Liver (tissue), 3 donors: ENCODE data around the gene TCF7L2.

Experiments
- FOXA2 ChIP-seq: IDR thresholded peaks from 2 replicates; pipeline ENCODE4 v1.6.1; 2016; ENCODE audit warnings: antibody characterized with exemption
- GABPA ChIP-seq, 2 donors: IDR thresholded peaks in 1 of 2; conservative IDR thresholded peaks in 1 of 2; 2 replicates each; pipeline ENCODE4 v1.6.1; 2016; ENCODE audit warnings: antibody characterized with exemption in 2 of 2, mild to moderate bottlenecking in 1 of 2, moderate library complexity in 1 of 2
- JUND ChIP-seq, 2 donors: IDR thresholded peaks; 2 replicates each; pipeline ENCODE4 v1.6.1; 2016; ENCODE audit warnings: antibody characterized with exemption in 2 of 2
- RAD21 ChIP-seq, 2 donors: IDR thresholded peaks; 2 replicates each; pipeline ENCODE4 v1.6.1; 2016; ENCODE audit warnings: antibody characterized with exemption in 2 of 2, mild to moderate bottlenecking in 2 of 2
- REST ChIP-seq: IDR thresholded peaks from 2 replicates; pipeline ENCODE4 v1.6.1; 2016; ENCODE audit warnings: antibody characterized with exemption, mild to moderate bottlenecking
- RXRA ChIP-seq, 2 donors: IDR thresholded peaks; 2 replicates each; pipeline ENCODE4 v1.6.1; 2017 to 2018; ENCODE audit warnings: antibody characterized with exemption in 2 of 2, mild to moderate bottlenecking in 1 of 2
- SP1 ChIP-seq: IDR thresholded peaks from 2 replicates; pipeline ENCODE4 v1.6.1; 2018; ENCODE audit warnings: antibody characterized with exemption, mild to moderate bottlenecking
- TAF1 ChIP-seq: conservative IDR thresholded peaks from 2 replicates; pipeline ENCODE4 v1.6.1; 2016; ENCODE audit warnings: antibody characterized with exemption, mild to moderate bottlenecking
- YY1 ChIP-seq: IDR thresholded peaks from 2 replicates; pipeline ENCODE4 v1.6.1; 2016; ENCODE audit warnings: antibody characterized with exemption, mild to moderate bottlenecking
- ZBTB33 ChIP-seq: IDR thresholded peaks from 2 replicates; pipeline ENCODE4 v1.6.1; 2016; ENCODE audit warnings: antibody characterized with exemption
- TF ChIP-seq, protein P1 (sequence below): fragments of 150-350 bp; IDR thresholded peaks from 2 replicates; pipeline ENCODE4 v1.5.1; 2017; ENCODE audit warnings: improper control_type of control experiment, low read depth, low read length; ENCODE audit not compliant: missing input control
- TF ChIP-seq, protein P2 (sequence below): IDR thresholded peaks from 2 replicates; pipeline ENCODE4 v1.6.1; 2016; ENCODE audit warnings: antibody characterized with exemption
- donor health status: healthy.
- donor health status: healthy.

GRCh38 chr10:113104047-113104446 lies 154.0 kb downstream of the TCF7L2 start:
- no peak for TF ChIP-seq YY1
- TF ChIP-seq, protein P1, sequence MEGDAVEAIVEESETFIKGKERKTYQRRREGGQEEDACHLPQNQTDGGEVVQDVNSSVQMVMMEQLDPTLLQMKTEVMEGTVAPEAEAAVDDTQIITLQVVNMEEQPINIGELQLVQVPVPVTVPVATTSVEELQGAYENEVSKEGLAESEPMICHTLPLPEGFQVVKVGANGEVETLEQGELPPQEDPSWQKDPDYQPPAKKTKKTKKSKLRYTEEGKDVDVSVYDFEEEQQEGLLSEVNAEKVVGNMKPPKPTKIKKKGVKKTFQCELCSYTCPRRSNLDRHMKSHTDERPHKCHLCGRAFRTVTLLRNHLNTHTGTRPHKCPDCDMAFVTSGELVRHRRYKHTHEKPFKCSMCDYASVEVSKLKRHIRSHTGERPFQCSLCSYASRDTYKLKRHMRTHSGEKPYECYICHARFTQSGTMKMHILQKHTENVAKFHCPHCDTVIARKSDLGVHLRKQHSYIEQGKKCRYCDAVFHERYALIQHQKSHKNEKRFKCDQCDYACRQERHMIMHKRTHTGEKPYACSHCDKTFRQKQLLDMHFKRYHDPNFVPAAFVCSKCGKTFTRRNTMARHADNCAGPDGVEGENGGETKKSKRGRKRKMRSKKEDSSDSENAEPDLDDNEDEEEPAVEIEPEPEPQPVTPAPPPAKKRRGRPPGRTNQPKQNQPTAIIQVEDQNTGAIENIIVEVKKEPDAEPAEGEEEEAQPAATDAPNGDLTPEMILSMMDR, result no peak
- no peak for TF ChIP-seq ZBTB33
- TF ChIP-seq, protein P2, sequence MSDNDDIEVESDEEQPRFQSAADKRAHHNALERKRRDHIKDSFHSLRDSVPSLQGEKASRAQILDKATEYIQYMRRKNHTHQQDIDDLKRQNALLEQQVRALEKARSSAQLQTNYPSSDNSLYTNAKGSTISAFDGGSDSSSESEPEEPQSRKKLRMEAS, result no peak
- no peak for TF ChIP-seq SP1
- TF ChIP-seq REST, result no peak
- no peak for TF ChIP-seq FOXA2
- no peak for TF ChIP-seq RXRA (IDR thresholded peaks at IDR 0.05)
- no peak for TF ChIP-seq RAD21 (IDR thresholded peaks at IDR 0.05)
- TF ChIP-seq TAF1, result no peak
- TF ChIP-seq JUND (IDR thresholded peaks at IDR 0.05), result no peak
- no peak for TF ChIP-seq GABPA (IDR thresholded peaks at IDR 0.05 in 1 of 2, conservative IDR thresholded peaks at IDR 0.05 in 1 of 2)
